GM19099 (cell line): ENCODE data around the gene KIF24.
A peak's percentile ranks its signal among the peaks of the same experiment; 100 is the strongest.

Experiments used
- POLR2A ChIP-seq: IDR thresholded peaks from 3 replicates; pipeline ENCODE4 v1.6.1; 2011; ENCODE audit warnings: low read depth; ENCODE audit not compliant: insufficient read length; ENCODE audit errors: extremely low read depth

The KIF24 gene, protein sequence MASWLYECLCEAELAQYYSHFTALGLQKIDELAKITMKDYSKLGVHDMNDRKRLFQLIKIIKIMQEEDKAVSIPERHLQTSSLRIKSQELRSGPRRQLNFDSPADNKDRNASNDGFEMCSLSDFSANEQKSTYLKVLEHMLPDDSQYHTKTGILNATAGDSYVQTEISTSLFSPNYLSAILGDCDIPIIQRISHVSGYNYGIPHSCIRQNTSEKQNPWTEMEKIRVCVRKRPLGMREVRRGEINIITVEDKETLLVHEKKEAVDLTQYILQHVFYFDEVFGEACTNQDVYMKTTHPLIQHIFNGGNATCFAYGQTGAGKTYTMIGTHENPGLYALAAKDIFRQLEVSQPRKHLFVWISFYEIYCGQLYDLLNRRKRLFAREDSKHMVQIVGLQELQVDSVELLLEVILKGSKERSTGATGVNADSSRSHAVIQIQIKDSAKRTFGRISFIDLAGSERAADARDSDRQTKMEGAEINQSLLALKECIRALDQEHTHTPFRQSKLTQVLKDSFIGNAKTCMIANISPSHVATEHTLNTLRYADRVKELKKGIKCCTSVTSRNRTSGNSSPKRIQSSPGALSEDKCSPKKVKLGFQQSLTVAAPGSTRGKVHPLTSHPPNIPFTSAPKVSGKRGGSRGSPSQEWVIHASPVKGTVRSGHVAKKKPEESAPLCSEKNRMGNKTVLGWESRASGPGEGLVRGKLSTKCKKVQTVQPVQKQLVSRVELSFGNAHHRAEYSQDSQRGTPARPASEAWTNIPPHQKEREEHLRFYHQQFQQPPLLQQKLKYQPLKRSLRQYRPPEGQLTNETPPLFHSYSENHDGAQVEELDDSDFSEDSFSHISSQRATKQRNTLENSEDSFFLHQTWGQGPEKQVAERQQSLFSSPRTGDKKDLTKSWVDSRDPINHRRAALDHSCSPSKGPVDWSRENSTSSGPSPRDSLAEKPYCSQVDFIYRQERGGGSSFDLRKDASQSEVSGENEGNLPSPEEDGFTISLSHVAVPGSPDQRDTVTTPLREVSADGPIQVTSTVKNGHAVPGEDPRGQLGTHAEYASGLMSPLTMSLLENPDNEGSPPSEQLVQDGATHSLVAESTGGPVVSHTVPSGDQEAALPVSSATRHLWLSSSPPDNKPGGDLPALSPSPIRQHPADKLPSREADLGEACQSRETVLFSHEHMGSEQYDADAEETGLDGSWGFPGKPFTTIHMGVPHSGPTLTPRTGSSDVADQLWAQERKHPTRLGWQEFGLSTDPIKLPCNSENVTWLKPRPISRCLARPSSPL (N-terminal part only)

DNA sequence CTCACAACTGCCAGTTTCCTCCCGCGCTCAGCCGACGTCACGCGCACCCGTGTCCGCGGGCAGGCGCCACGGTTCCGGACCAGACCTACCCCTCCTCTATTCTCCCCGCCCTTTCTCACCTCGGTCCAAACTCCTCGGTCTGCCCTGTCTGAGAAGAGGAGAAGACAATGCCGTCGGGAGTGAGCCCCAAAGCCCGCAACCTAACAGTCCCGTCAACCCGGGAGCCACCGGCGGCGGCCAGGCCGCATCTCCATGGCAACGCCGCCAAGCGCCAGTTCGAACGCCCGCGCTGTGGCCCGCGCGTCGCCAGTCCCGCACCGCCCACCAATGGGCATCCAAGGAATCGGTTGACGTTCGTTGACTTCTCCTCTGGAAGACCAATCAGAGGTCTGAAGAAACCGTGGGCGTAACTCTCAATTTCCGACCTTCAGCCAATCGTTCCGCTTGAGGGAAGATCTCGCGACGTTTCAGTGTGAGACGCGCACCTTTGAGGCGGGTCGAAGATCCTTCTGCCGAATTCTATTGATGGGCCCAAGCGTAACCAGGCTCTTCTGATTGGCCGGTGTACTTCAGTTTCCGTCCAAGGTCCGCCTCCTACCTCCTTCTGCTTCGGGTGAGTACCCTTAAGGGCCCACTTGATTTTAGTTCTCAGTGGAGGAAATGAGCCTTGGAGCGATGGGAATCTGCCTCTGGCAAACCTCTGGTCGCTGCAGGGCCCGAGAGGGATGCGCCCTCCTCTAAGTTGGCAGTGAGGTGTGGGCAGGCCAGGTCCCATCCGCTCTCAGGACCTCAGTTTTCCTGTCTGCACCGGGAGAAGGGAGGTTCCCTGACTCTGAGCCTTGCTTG is at the start of gene KIF24, which contains the start of gene NUDT2:
KIF24 (minus strand) TSS at position 282 of the 846 bp plus-strand sequence. CDS start 17,922 bp downstream, outside the sequence.
NUDT2 (plus strand) TSS at position 583 of the 846 bp plus-strand sequence. CDS start 9,471 bp downstream, outside the sequence.
- TF ChIP-seq POLR2A, result peak; percentile 87

GRCh38 chr9:34378376-34379060 is 49.5 kb upstream of the KIF24 start:
- no peak for TF ChIP-seq POLR2A

DNA sequence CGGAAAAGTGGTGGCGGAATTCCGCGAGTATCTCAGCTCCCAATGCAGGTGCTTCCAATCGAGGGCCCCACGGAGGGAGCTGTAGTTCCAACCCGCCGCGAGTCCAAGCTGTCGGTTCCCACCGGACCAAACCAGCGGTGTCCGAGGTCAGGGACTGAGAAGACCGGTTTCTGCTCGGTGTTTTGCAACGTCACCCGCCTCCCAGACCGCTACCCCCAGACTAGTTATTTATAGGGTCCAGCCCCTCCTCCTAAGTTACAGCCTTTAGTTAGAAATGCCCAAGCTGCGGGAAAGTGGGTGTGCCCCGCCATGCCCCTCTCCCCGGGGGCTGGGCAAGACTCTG is 48.3 kb upstream of the KIF24 start:
- no peak for TF ChIP-seq POLR2A

- peak; percentile 45 for TF ChIP-seq POLR2A
These were observed 47.7 kb upstream of the KIF24 start, which contains the start of gene MYORG for GRCh38 chr9:34376596-34377403. TSS of gene MYORG (minus strand) at chr9:34376898. CDS start at chr9:34372943, 3,955 bp downstream.

DNA sequence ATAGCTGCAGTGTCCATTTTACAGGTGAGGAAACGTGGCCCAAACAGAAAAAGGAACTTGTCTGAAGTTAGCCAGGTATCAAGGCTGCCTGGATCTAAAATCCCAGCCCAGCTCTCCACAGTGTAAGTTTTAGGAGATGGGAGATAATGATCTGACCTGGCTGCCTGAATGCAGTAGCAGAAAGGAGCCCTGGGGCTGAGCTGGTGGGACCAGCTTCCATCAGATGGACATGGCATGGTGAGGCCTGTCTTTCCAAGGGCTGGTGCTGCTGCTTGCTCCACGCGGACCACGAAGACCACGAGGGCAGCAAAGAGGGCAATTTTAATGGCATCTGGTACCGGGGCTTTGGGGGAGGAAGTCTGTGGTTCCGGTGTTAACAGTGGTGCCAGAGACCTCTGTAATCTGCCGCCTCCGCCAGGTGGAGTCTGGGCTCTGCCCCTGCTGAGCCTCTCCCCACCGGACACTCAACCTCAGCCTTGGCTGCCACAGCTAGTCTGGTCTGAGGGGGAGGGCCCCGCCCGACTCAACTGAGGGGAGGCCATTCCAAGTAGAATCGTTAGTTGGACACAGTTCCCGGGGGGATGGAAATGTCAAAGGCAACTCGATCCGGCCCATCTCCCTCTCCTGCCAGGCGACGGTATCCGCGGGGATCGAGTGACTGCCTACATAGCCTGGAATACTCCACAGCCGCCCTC is 47.0 kb upstream of the KIF24 start:
- no peak for TF ChIP-seq POLR2A

DNA sequence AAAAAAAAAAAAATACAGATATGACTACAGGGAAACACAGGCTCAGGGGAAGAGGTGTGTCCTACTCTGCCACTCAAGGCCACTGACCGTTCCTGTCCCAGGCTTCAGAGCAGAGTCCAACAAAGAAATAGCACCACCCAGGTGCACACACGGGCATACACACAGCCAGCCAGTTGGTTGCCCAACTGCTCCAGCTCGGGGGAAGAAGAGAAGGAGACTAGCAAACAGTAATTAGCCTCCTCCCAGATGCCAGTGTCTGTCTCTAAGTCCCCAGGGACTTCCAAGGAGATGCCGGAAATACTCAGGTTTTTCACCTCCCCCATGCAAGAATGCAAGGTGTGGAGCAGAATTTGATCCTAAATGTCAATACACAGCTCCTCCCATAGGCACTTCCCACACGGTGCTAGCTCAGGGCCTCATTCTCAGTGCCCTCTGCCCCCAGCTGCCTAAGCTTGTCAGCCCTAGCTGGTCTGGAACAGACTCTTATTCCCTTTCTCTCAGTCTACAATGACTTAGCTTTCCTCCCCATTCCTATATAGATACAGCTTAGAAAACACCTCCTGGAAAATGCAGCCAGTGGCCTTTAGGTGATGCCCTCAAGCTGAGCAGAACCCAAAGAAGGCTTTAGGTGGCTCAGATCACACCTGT is 46.0 kb upstream of the KIF24 start:
- no peak for TF ChIP-seq POLR2A

DNA sequence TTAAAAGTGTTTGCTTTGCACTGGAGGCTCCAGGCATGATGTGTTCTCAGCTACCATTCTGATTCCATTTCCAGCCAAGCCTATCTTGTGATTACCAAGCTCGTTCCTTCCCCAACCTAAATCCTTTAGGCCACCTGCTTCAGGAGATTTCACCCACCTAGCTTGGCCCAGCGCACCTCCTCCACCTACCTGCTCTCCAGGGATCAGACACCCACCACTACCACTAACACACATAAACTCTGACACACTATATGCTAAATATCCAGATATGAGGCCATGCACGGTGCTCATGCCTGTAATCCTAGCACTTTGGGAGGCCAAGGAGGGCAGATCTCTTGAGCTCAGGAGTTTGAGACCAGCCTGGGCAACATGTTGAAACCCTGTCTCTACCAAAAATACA is 45.3 kb upstream of the KIF24 start:
- no peak for TF ChIP-seq POLR2A

GRCh38 chr9:34373749-34374148 is 44.7 kb upstream of the KIF24 start:
- no peak for TF ChIP-seq POLR2A

GRCh38 chr9:34372467-34373011 is 43.5 kb upstream of the KIF24 start:
- TF ChIP-seq POLR2A, result no peak

DNA sequence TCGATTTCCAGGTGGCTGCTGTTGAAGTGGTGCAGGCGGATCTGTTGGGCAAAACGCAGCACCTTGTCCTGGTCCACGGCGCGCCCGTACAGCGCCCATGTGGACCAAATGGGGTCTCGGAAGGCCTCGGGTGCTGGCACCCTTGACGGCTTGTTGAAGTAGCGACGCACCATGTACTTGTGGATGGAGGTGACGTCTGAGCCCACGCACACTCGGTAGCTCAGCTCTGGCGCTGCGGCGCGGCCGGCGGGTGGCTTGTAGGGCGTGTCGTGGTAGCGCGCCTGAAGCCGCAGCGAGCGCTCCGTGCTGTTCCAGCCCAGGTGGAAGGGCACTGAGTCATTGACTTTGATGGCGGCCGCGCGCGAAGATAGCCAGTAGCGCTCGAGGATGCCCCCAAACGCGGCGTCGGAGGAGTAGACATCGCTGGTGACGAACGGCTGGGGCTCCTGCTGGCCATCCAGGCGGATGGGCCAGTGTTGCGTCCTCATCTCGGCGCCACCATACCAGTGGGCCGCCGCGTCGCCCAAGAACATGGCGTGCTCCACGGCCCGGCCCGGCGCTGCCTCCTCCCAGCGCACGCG is 42.9 kb upstream of the KIF24 start:
- no peak for TF ChIP-seq POLR2A
